ENCODE results near the gene CCR3. TPM values are rescaled to one million over a fixed set of nuclear protein-coding genes. Genes with fewer than 3 reads are reported as not detected.

CCR3 gene
- total RNA-seq, 5 donors from 2014 or later (not counting 1 experiment from before 2014, with no cell fraction given): 0.33 to 1.2 (median 0.55) TPM; not detected in 2

DNA sequence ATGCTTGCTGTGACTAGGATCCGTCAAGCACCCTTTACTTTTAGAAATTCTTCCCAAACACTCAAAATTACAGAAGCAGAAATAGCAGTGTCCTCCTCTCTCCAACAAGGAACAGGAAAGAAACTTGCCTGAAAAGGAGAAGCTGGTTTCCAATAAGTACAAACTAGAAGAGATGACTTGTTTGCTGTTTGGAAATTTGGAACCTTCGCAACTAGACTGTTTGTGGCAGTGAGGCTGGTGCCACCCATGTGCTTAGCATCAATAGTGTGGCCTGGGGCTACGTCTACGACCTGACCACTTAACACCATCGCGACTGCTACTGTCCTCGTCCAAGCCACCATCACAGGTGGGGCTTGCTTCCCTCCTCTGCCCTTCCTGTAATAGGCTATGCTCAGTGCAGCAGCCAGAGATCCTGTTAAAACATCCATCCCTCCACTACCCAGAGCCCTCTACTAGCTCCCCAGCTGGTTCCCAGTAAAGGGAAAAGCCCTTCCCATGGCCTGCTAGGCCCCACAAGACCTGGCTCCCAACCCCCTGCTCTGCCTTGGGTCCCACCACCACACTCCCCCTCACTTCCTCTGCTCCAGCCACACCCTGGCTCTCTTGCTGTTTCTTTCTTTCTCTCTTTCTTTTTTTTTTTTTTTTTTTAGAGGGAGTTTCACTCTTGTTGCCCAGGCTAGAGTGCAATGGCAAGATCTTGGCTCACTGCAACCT, 59.0 kb downstream of the CCR3 start:
- ChIA-PET CTCF (interaction anchor here (0.6 to 1.6 kb wide), 3 partner anchors 25 to 148 kb away, joined by 3 to 6 read pairs (median 3); partner anchors contain the start of gene CCR5 (in 1 of the 2)), POLR2A (interaction anchor here in 1 of 2 donors (1.0 kb wide), 1 partner anchor 16 kb away, joined by 4 read pairs; no protein-coding TSS in a partner anchor)
- H3K27me3 Mint-ChIP-seq: no peaks in the 10 kb centered on the region
- Histone ChIP-seq H3K36me3 (ENCODE audit: control insufficient read depth in 2 of 2, extremely low read depth in 1 of 2, insufficient read depth in 1 of 2, low read length in 1 of 2) (no peaks in the 10 kb centered on the region), H3K27ac (ENCODE audit: low read length) (peak overlapping the region; percentile 55), H3K4me1 (ENCODE audit: control insufficient read depth in 1 of 2, extremely low read depth in 1 of 2, insufficient read depth in 2 of 2, low read length in 2 of 2) (peaks cover 24 to 55% of the 10 kb centered on the region in 2 experiments), H3K4me3 (ENCODE audit: control insufficient read depth in 1 of 2, extremely low read depth in 1 of 2, low read length in 1 of 2) (no peak overlapping the region), H3K27me3 (replicated peaks in 1 of 2; ENCODE audit: control insufficient read depth in 2 of 2, extremely low read depth in 1 of 2, insufficient read depth in 2 of 2, low read length in 1 of 2) (no peaks in the 10 kb centered on the region), H3K9me3 (no peaks in the 10 kb centered on the region)
- peaks cover 57 to 68% (median 59%) of the 10 kb centered on the region in 3 donors for H3K4me1 Mint-ChIP-seq
- no peak for ATAC-seq (replicated peaks in 1 of 4)
- WGBS (ENCODE audit: insufficient coverage): 68% methylated on average over 5 of the region's 7 CpGs
- H3K4me3 Mint-ChIP-seq: peak overlapping the region in 1 of 3 donors; percentile 64
- peak overlapping the region; percentile 84 to 87 for H3K27ac Mint-ChIP-seq
- H3K9me3 Mint-ChIP-seq: no peaks in the 10 kb centered on the region
- no peaks in the 10 kb centered on the region for H3K36me3 Mint-ChIP-seq
- no peak for DNase-seq

DNA sequence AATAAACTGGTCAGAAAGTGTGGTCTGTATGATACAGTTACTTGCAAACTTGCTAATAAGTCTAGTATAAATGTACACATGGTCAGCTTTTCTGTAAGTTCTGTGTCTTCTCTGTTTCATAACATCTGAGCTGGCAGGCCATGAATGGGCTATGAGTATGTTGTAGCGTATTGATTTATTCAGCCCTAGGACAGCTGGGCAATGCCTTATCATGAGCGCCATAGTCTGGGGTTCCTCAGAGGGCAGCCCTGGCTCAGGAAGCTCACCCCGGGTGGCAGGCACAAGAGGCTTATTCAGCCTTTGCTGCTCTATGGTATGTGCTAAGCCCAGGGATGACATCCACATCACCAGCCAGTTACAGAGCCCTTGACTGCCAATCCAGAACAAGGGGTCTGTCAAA, 61.0 kb downstream of the CCR3 start:
- peaks cover 42 to 49% (median 44%) of the 10 kb centered on the region in 3 donors for H3K4me1 Mint-ChIP-seq

DNA sequence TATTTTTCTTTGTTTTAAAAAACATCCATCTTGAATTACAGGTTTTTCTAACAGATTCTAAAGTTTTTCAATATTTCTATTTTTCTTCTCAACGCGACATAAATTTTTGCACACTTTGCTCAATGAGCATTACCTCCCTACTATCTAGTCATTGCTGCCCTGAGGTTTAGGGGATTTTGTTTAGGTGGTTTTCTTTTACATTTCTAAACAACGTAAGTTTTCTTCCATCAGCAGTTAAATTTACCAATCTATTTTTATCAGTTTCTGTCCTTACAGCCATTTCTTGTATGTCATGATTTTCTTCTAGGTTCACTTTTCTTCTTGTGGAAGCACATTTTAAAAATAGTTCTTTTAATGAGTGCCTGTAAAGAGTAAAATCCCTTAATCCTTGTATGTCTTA, 62.5 kb downstream of the CCR3 start:
- peaks cover 17 to 21% of the 10 kb centered on the region in 2 experiments for H3K4me1 ChIP-seq (ENCODE audit: control insufficient read depth in 1 of 2, extremely low read depth in 1 of 2, insufficient read depth in 2 of 2, low read length in 2 of 2)
- H3K27ac Mint-ChIP-seq: no peak overlapping the region
- H3K36me3 ChIP-seq (ENCODE audit: control insufficient read depth in 2 of 2, extremely low read depth in 1 of 2, insufficient read depth in 1 of 2, low read length in 1 of 2): no peaks in the 10 kb centered on the region
- H3K27me3 ChIP-seq (replicated peaks in 1 of 2; ENCODE audit: control insufficient read depth in 2 of 2, extremely low read depth in 1 of 2, insufficient read depth in 2 of 2, low read length in 1 of 2): no peaks in the 10 kb centered on the region
- ChIA-PET CTCF (no interaction called here), POLR2A (no interaction called here)
- H3K27ac ChIP-seq (ENCODE audit: low read length): no peak overlapping the region
- H3K9me3 Mint-ChIP-seq: no peaks in the 10 kb centered on the region
- ATAC-seq (replicated peaks in 1 of 4) (no peak), DNase-seq (no peak)
- no peak overlapping the region for H3K4me3 ChIP-seq (ENCODE audit: control insufficient read depth in 1 of 2, extremely low read depth in 1 of 2, low read length in 1 of 2)
- no peak overlapping the region for H3K4me3 Mint-ChIP-seq
- H3K27me3 Mint-ChIP-seq: no peaks in the 10 kb centered on the region
- no CpG with 5 or more reads among the region's 3 CpGs for WGBS (ENCODE audit: insufficient coverage)
- peaks cover 27 to 34% (median 29%) of the 10 kb centered on the region in 3 donors for H3K4me1 Mint-ChIP-seq
- H3K9me3 ChIP-seq: no peaks in the 10 kb centered on the region
- no peaks in the 10 kb centered on the region for H3K36me3 Mint-ChIP-seq

More for the DNA sequence above, 61.0 kb downstream of the CCR3 start:
- CTCF ChIA-PET: no interaction called here
- Mint-ChIP-seq H3K4me3 (no peak overlapping the region), H3K36me3 (no peaks in the 10 kb centered on the region), H3K9me3 (no peaks in the 10 kb centered on the region), H3K27ac (no peak overlapping the region), H3K27me3 (no peaks in the 10 kb centered on the region)
- H3K27ac ChIP-seq (ENCODE audit: low read length): no peak overlapping the region
- H3K4me3 ChIP-seq (ENCODE audit: control insufficient read depth in 1 of 2, extremely low read depth in 1 of 2, low read length in 1 of 2): no peak overlapping the region
- no peak for ATAC-seq (replicated peaks in 1 of 4)
- no peaks in the 10 kb centered on the region for H3K9me3 ChIP-seq
- no peaks in the 10 kb centered on the region for H3K27me3 ChIP-seq (replicated peaks in 1 of 2; ENCODE audit: control insufficient read depth in 2 of 2, extremely low read depth in 1 of 2, insufficient read depth in 2 of 2, low read length in 1 of 2)
- H3K36me3 ChIP-seq (ENCODE audit: control insufficient read depth in 2 of 2, extremely low read depth in 1 of 2, insufficient read depth in 1 of 2, low read length in 1 of 2): no peaks in the 10 kb centered on the region
- no peak for DNase-seq
- peaks cover 21 to 36% of the 10 kb centered on the region in 2 experiments for H3K4me1 ChIP-seq (ENCODE audit: control insufficient read depth in 1 of 2, extremely low read depth in 1 of 2, insufficient read depth in 2 of 2, low read length in 2 of 2)
- POLR2A ChIA-PET: no interaction called here
- WGBS (ENCODE audit: insufficient coverage): 100% methylated on average over 1 of the region's 3 CpGs

DNA sequence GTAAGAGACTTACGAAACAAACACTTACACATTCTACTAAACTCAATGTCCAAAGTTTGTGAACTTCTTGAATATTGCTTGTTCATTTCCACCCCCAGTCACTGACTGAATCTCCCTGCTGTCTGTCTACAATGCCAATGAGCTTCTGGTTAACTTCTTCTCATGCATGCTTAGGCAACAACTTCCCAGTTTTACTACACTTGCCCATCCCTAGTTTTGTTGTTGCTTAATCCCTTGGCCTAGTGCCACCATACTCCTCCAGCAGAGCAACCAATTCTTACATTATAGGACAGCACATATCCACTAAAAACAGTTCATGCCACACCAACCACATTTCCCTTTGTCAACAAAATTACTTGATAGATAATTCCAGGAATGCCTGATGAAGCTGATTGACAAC, 70.7 kb downstream of the CCR3 start:
- no peak for DNase-seq
- 100% methylated on average over 1 of the region's 1 CpG for WGBS (ENCODE audit: insufficient coverage)
- H3K27ac ChIP-seq (ENCODE audit: low read length): no peak overlapping the region
- Mint-ChIP-seq H3K4me3 (no peak overlapping the region), H3K9me3 (peaks cover 4 to 9% (median 7%) of the 10 kb centered on the region in 3 donors), H3K36me3 (no peaks in the 10 kb centered on the region), H3K4me1 (peaks cover 0 to 12% (median 0%) of the 10 kb centered on the region in 3 donors), H3K27ac (no peak overlapping the region), H3K27me3 (peaks cover 0 to 5% of the 10 kb centered on the region in 2 donors)
- H3K4me3 ChIP-seq (ENCODE audit: control insufficient read depth in 1 of 2, extremely low read depth in 1 of 2, low read length in 1 of 2): no peak overlapping the region
- no peaks in the 10 kb centered on the region for H3K36me3 ChIP-seq (ENCODE audit: control insufficient read depth in 2 of 2, extremely low read depth in 1 of 2, insufficient read depth in 1 of 2, low read length in 1 of 2)
- ChIA-PET POLR2A (interaction anchor here in 1 of 2 donors (0.7 kb wide), 1 partner anchor 281 kb away, joined by 3 read pairs; no protein-coding TSS in a partner anchor), CTCF (no interaction called here)
- ATAC-seq (replicated peaks in 1 of 4): no peak
- H3K4me1 ChIP-seq (ENCODE audit: control insufficient read depth in 1 of 2, extremely low read depth in 1 of 2, insufficient read depth in 2 of 2, low read length in 2 of 2): no peaks in the 10 kb centered on the region
- H3K9me3 ChIP-seq: no peaks in the 10 kb centered on the region
- H3K27me3 ChIP-seq (replicated peaks in 1 of 2; ENCODE audit: control insufficient read depth in 2 of 2, extremely low read depth in 1 of 2, insufficient read depth in 2 of 2, low read length in 1 of 2): peaks cover 0 to 5% of the 10 kb centered on the region in 2 experiments

DNA sequence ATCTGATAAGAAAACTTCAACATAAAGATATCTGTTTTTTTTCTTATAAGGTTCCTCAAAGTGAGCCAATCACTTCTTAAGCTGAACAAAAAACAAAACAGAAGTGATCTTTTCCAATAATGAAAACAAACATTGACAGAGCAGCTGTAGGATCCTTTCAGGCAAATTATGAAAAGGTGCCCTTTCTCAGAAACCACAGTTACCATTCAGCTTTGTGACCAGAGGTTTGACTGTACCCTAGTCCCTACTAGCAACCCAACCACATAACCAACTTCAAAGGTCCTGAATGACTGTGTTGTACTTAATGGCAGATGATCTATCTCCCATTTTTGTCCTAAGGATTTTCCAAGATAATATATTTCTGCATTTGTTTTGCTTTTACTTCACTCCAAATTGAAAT, 72.3 kb downstream of the CCR3 start:
- H3K27me3 Mint-ChIP-seq: peaks cover 0 to 5% of the 10 kb centered on the region in 2 donors
- peaks cover 4 to 9% (median 7%) of the 10 kb centered on the region in 3 donors for H3K9me3 Mint-ChIP-seq
- POLR2A ChIA-PET: interaction anchor here in 1 of 2 donors (0.6 kb wide), 2 partner anchors 69 to 292 kb away, joined by 3 read pairs; no protein-coding TSS in a partner anchor
- DNase-seq (no peak), ATAC-seq (replicated peaks in 1 of 4) (no peak)
- peaks cover 0 to 12% (median 0%) of the 10 kb centered on the region in 3 donors for H3K4me1 Mint-ChIP-seq
- no peak overlapping the region for H3K27ac Mint-ChIP-seq
- H3K27ac ChIP-seq (ENCODE audit: low read length): no peak overlapping the region
- CTCF ChIA-PET: interaction anchor here in 1 of 2 donors (1.2 kb wide), 1 partner anchor 38 kb away, joined by 3 read pairs; no protein-coding TSS in a partner anchor
- no peaks in the 10 kb centered on the region for H3K36me3 Mint-ChIP-seq
- no peaks in the 10 kb centered on the region for H3K4me1 ChIP-seq (ENCODE audit: control insufficient read depth in 1 of 2, extremely low read depth in 1 of 2, insufficient read depth in 2 of 2, low read length in 2 of 2)
- peaks cover 0 to 5% of the 10 kb centered on the region in 2 experiments for H3K27me3 ChIP-seq (replicated peaks in 1 of 2; ENCODE audit: control insufficient read depth in 2 of 2, extremely low read depth in 1 of 2, insufficient read depth in 2 of 2, low read length in 1 of 2)
- H3K4me3 ChIP-seq (ENCODE audit: control insufficient read depth in 1 of 2, extremely low read depth in 1 of 2, low read length in 1 of 2): no peak overlapping the region
- no peaks in the 10 kb centered on the region for H3K9me3 ChIP-seq
- H3K36me3 ChIP-seq (ENCODE audit: control insufficient read depth in 2 of 2, extremely low read depth in 1 of 2, insufficient read depth in 1 of 2, low read length in 1 of 2): no peaks in the 10 kb centered on the region
- no peak overlapping the region for H3K4me3 Mint-ChIP-seq

DNA sequence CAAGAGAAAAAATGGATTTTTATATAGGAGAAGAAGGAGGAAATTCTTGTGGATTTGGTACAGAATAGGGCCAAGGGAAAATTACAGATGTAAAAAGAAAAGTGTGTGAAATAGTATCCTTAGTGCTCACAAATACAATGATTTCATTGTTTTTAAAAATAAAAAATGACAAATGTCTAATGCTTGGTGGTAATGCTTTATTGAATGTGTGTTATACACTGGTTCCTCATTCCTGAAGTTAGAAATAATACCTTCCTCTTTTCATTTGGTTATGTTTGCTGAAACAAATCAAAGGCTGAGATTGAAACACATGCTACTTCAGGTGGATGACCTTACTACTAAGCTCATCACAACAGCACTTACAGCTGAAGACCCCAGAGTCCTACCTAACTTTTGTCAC, 73.9 kb downstream of the CCR3 start:
- Mint-ChIP-seq H3K4me1 (peaks cover 0 to 12% (median 0%) of the 10 kb centered on the region in 3 donors), H3K9me3 (peaks cover 4 to 9% (median 7%) of the 10 kb centered on the region in 3 donors), H3K27me3 (peaks cover 0 to 5% of the 10 kb centered on the region in 2 donors), H3K36me3 (no peaks in the 10 kb centered on the region), H3K27ac (no peak overlapping the region), H3K4me3 (no peak overlapping the region)
- H3K27ac ChIP-seq (ENCODE audit: low read length): no peak overlapping the region
- H3K36me3 ChIP-seq (ENCODE audit: control insufficient read depth in 2 of 2, extremely low read depth in 1 of 2, insufficient read depth in 1 of 2, low read length in 1 of 2): no peaks in the 10 kb centered on the region
- ATAC-seq (replicated peaks in 1 of 4): no peak
- POLR2A ChIA-PET: no interaction called here
- no peaks in the 10 kb centered on the region for H3K4me1 ChIP-seq (ENCODE audit: control insufficient read depth in 1 of 2, extremely low read depth in 1 of 2, insufficient read depth in 2 of 2, low read length in 2 of 2)
- no peak overlapping the region for H3K4me3 ChIP-seq (ENCODE audit: control insufficient read depth in 1 of 2, extremely low read depth in 1 of 2, low read length in 1 of 2)
- H3K9me3 ChIP-seq: no peaks in the 10 kb centered on the region
- CTCF ChIA-PET: no interaction called here
- peaks cover 0 to 5% of the 10 kb centered on the region in 2 experiments for H3K27me3 ChIP-seq (replicated peaks in 1 of 2; ENCODE audit: control insufficient read depth in 2 of 2, extremely low read depth in 1 of 2, insufficient read depth in 2 of 2, low read length in 1 of 2)
- DNase-seq: no peak
